ENCODE measurements around the gene KCNN2.

Gene KCNN2

DNA sequence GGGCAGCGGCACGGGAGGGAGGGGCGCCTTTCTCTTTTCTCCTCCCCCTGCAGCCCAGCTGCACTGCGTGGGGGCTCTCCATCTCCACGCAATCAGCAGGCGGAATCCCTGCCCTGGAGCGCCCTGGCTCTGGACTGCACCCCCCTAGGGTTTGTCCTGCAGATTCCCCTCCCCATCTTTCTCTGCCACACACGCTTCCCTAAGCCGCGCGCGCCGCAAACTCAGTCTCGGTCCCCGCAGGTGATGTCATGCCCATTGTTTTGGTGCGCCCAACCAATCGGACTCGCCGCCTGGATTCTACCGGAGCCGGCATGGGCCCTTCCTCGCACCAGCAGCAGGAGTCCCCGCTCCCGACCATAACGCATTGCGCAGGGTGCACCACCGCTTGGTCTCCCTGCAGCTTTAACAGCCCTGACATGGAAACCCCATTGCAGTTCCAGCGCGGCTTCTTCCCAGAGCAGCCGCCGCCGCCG lies at the start of gene KCNN2:
TSS of gene KCNN2 (plus strand) at position 347 of the 473 bp plus-strand sequence. CDS start at position 417, 70 bp downstream.
- DNase-seq = no peak

DNA sequence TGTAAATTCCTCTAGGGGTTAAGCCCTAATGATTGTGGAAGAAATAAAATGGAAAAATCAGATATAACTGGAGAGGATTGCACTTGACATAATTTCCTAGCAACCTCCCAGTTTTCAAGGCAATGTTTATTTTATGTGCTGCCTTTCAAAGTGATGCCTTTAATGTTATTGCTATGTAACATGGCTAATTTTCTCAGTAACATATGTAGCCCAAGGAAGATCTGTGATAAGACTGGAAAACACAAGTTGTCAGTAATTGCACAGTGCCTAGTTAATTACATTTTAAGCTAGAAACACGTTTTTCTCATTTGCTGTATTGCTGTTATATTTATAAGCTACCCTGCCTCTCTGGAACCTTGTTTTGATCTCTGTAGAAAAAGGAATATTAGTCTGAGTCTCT lies 49.2 kb upstream of the KCNN2 start:
- DNase-seq = no peak

- no peak for DNase-seq
Measured at GRCh38 chr5:114314061-114314460, 47.8 kb upstream of the KCNN2 start.

DNA sequence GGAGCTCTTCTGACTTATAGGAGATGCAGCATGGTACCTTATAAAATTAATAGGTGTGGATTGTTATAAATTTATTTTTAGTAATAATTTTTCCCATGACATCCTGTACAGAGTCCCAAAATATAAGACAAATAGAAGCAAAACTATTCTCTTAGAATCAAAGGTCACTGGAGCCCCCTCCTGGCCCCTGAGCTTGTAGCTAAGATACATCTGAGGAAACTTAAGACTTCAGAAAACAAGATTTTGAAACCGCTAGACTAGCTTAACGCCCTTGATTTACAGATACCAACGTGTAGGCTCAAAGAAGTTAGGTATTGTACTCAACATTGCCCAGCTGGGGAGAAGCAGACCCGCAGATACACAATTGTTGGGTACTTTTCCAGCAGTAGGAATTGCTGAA lies 45.7 kb upstream of the KCNN2 start:
- no peak for DNase-seq

DNA sequence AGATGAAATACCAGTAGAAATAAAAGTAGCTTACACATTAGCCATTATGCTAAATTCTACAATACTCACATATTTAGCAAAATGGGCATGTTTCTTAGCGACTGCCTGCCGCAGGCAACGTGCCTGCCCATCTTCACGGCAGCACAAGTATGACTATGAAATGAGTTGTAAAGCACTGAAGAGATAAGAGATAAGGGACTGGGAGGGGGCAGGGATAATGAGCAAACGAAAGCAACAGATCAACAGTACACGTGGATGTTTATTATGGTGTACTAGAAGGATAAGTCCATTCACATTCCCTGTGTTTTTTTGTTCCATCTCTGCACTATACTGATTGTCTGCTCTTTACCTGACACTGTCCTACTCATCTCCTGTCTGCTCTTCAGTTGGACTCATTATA lies 44.1 kb upstream of the KCNN2 start:
- DNase-seq = no peak

DNA sequence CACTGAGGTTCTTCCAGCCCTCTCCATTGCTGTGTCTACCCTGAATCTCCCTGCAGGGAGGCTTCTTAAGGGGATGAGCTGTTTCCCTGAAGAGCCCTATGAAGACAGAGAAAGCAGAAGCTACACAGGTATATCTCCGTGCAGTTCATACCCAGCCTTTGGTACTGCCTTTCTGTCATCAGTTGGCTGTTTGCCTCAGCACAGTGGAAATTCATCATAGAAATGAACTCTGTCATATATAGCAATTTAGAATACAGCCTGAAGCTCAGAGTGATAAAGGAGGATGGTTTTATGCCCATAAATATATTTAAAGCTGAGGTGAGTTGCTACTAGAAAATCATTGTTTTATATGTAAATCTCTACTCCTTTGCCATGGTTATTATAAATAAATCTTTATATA lies 42.6 kb upstream of the KCNN2 start:
- no peak for DNase-seq

DNA sequence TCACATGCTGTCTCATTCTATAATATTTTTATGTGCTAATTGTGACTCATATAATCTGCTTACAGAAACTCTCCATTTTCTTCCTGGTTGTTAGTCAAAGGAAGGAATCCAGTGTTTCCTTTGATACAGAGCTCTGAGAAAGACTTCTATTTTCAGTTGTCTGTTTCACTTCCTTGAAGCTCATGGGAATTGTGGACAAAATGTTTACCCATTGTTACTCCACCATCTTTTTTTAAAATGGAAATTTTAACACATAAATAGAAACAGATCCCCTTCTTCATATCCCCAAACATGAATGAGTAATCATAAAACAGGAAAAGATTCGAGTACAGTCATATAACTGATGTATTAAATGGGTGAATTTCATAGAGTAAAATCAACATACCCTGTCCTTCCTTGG lies 42.0 kb upstream of the KCNN2 start:
- DNase-seq = no peak

GRCh38 chr5:114324282-114324681 lies 37.6 kb upstream of the KCNN2 start:
- DNase-seq = no peak

DNA sequence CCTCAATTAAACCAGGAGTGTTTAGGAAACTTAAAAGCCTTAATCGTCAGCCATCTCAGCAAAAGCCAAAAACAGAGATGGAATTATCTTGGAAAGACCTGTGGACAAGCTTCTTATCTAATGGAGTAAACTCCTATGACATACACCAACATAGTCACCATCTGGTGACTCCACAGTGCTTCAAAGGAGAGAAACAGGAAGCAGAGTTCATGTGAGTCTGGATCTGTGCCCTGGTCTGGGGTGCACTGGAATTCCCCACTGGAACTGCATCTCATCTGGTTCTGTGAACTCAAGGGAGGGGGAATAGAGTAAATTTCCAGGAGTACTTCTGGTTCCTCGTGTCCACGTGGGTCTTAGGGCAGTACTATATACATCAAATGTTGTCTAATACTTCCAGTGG lies 36.3 kb upstream of the KCNN2 start:
- no peak for DNase-seq

DNA sequence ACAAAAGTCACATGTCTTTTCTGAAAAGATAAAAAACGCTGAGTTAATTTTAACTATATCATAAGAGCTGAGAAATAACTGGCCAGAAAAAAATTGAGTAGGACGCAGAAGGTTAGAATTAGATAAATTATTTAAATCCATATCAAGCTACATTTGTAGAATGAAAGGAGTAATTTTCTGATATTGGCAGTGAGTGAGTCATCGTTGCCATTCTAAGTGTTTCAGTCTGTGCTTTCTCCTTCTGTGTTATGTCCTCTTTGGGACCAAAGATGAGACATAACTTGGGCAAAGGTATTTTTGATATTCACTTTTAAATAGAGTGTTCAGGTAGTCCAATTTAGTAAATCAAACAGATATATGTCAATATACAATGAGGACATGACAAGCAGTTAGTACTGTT lies 34.4 kb upstream of the KCNN2 start:
- DNase-seq = no peak

- DNase-seq = no peak
Measured at GRCh38 chr5:114327987-114328386, 33.9 kb upstream of the KCNN2 start.

GRCh38 chr5:114330916-114331531 lies 30.8 kb upstream of the KCNN2 start:
- DNase-seq = no peak

GRCh38 chr5:114332493-114332892 lies 29.4 kb upstream of the KCNN2 start:
- no peak for DNase-seq

- no peak for DNase-seq
Measured at GRCh38 chr5:114332925-114333324, 28.9 kb upstream of the KCNN2 start.

DNA sequence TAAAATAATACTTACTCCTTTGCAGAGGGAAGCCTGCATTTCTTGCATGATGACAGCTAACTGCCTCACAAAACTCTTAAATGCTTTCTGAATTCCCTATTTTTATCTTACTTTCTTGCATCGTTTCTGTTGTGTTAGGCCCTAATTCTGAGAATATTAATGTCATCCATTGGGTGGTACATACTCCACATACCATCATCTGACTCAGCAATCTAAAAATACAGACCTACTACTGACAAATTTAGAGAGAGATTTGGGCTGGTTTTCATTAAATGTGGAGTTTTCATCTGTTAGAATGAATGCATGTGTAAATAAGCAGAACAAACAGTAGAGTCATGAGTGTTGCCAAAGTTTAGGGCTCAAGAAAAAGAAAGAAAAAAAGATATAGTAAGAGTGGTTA lies 26.5 kb upstream of the KCNN2 start:
- no peak for DNase-seq

DNA sequence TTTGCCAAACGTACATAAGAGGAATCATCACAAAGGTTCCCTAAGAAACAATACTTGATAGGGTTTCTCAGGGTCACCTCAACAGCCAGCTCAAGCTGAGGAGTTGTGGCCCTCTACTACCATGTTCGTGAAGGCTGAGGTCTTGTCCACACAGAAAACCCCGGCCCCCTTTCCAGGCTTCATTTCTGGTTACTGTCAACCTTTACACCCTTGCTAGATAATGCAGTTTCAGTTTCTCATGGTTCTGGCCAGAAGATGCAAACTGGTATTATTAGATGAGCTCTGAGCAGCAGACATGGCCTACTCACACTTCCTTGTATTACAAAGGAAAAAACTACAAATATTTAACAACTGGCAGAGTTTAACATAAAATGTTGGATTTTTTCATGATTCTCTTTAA lies 22.8 kb upstream of the KCNN2 start:
- DNase-seq = no peak

DNA sequence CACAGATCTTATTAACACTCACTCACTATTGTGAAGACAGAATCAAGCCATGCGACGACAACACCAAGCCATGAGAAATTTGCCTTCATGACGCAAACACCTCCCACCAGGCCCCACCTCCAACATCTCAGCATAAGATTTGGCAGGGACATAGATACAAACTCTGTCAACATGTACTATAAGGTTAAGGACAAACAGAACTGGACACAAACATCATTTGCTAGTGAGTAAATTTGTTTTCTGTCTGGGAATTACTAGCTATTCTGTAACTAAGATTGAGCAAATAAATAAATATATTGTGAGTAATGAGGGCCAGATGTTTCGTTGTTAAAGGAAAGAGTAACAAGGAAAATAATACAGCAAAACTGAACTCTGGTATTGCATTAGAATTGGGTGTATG lies 15.7 kb upstream of the KCNN2 start:
- no peak for DNase-seq

DNA sequence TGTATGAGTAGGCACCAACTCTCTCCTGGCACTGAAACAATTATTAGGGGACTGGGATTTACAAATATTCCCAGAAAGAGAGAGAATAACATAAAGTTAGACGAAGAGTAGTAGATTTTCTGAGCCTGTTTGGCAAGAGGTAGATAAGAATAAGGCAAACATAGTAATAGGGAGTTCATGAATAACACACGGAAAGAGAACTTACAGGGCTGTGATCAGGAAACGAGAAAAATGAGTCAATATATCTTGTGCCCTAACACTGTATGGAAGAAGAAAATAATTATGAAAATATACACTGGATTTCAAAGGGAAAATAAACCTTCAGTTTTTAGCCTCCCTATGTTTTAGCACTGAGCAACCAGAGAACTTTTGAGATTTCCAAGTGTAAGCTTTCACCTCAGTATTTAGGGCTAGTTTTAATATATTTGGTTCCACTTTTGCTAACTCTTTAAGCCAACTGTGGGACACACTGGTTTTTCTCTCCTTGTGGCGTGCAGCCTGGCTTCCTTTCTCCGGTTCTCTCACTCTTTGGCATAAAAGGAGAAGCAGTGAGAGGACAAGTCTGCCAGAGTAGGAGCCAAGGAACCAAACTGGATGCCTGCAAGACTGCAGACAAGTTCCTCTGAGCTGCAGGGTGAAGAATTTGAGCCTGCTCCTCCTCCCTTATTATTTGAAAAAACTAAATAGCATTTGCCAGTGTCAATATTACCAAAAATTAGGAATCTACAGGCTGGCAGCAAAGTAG lies 6.6 kb upstream of the KCNN2 start:
- no peak for DNase-seq

- DNase-seq = no peak
Measured at GRCh38 chr5:114358329-114358728, 3.5 kb upstream of the KCNN2 start.

DNA sequence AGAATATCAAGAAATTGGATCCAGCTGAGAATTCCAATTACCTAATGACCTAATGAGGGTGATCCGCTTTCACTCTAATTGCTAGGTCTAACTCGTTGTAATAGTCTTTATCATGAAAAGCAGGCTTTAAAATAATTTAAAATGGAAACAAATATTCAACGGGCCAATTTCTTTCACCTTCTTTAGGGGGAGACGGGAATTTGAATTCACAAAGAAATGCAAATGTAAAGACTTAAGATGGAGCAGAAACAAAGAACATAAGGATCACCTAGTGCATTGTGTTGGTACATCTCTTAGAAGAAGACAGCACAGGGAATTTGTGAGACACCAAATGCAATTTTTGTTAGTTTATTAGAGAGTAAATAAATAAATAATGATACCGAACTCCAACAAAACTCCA lies 1.5 kb upstream of the KCNN2 start:
- DNase-seq = no peak

DNA sequence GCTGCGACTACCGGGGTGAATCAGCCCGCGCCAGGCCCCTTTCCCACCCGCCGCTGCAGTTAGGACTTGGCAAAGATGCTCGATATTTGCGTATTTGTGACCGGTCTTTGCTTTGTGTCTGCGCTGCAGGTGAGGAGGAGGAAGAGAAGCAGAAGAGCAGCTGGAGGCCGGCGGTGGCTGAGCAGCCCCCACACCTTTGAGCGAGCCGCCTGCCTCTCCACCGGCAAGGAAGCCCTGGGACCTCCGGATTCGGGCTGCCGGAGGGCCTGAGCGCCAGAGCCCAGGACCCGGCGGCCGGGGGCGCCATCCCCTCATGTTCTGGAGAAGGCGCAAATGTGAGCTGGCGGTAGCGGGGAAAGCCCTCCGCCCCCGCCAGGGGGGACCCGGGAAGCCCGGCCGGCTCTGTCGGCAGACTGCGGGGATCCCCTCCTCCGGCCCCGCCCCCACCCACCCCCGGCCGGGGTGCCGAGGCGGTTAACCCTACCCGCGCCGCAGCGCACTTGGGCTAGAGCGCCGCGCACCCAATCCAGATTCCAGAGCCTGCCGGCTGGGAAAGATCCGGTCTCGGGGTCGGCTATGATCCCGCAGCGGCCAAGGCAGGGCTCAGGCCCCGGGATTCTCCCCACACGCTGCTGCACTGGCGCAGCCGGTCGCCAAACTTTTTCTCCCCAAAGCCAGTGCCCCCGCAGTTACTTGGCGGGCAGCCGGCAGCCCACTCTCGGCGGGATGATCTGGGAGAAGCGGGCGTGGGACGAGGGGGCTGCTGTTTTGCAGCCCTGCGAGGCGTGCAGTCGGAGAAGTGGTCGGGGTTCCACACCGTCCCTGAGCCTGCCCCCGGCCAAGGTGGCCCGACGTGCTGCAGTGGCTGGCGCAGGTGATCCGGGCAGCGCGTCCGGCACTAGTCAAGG lies 800 bp upstream of the KCNN2 start:
- DNase-seq = no peak

DNA sequence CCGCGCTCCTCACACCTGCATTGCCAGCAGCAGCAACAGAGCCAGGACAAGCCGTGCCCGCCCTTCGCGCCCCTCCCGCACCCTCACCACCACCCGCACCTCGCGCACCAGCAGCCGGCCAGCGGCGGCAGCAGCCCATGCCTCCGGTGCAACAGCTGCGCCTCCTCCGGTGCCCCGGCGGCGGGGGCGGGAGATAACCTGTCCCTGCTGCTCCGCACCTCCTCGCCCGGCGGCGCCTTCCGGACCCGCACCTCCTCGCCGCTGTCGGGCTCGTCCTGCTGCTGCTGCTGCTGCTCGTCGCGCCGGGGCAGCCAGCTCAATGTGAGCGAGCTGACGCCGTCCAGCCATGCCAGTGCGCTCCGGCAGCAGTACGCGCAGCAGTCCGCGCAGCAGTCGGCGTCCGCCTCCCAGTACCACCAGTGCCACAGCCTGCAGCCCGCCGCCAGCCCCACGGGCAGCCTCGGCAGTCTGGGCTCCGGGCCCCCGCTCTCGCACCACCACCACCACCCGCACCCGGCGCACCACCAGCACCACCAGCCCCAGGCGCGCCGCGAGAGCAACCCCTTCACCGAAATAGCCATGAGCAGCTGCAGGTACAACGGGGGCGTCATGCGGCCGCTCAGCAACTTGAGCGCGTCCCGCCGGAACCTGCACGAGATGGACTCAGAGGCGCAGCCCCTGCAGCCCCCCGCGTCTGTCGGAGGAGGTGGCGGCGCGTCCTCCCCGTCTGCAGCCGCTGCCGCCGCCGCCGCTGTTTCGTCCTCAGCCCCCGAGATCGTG lies 517 bp downstream of the KCNN2 start:
- DNase-seq = no peak
